T47D (cell line): ENCODE measurements around the gene GHR.
A peak's percentile ranks its signal among the peaks of the same experiment; 100 is the strongest.
"Not testable (repeated sequence)": the region's sequence is repeated elsewhere in the genome, so short reads cannot be mapped to it uniquely, and the experiment has no call there.

Source experiments
- DNase-seq, 2 experiments: peaks; one replicate each; pipeline versions ENCODE4 v3.0.0 to v3.0.0-alpha.2; 2011 to 2012; ENCODE audit warnings: low read depth in 1 of 2, low spot score in 1 of 2
- JUND ChIP-seq: IDR thresholded peaks from 2 replicates; pipeline ENCODE4 v1.6.1; 2012; ENCODE audit warnings: low read depth
- in situ Hi-C: cut with HindIII; loops from 2 replicates; pipeline ENCODE4 v1.10.0; 2016; ENCODE audit warnings: low sequenced_read_pairs, low pct_unique_long_range_greater_than_20kb

Gene GHR

DNA sequence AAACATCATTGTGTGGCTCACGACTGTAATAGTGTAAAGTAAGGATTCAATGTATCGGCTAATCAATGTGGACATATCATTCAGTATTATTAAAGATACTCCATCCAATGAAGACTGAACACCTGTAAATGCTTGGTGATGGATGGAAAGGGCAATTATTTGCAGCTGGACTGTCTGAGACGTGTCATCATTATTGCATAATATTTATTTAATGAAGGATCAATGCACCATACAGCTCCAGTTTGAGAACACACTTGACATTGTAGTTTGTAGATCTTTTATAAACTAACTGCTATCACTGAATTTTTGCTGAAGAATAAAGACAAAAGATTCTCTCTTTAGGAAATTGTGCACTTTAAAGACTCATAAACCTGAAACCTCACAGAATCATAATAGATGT lies 215.7 kb downstream of the GHR start:
- no peak for TF ChIP-seq JUND
- no peak for DNase-seq
- in situ Hi-C loops: no loop called here

DNA sequence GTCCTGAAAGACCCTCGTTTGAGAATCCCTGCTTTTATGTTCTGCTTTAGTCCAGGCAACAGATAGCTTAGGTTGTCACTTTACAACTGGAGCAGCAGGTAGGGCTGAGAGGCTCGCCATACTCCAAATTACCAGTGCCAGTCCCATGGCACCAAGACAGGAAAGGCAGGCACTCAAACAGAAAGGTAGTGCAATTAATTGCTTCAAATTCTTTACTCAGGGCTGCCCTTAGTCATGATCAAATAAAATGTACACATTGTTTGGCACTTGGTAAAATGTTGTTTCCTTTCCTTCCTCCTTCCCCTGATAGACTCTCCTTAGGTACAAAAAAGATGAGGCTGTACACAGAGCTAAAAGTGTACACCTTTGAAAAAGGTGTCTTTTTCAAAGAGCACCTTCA lies 217.6 kb downstream of the GHR start:
- in situ Hi-C loops: no loop called here
- TF ChIP-seq JUND: no peak
- DNase-seq: peak in 1 of 2 experiments; percentile 64

DNA sequence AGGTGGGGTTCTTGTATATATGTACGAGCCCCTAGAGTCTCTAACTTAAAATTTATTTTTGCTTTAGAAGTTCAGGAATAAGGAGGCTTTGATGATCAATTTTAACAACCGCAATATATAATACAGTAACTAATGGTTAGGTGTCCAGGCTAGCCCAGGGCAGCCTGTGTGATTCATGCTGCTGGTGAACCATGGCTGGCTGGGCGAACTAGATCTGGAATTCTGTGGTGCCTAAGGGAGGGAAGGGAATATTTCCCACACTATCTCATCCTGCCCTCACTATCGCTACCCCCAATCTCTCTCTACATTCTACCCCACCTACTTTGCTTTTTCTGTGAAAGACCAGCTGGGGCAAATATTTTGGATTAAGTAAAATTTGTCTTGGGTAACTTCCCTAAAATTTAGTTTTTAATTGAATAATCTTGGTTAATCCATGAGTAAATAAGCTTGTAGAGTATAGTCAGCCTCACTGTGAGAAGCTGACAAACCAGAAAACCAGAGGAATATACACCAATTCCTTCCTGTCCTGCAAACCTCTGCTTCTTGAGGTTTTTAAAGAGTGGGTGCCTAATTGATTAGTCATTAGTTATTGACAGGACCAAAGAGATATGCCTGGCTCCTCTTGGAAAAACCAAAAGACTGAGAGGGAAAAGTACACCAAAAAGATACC lies 218.2 kb downstream of the GHR start:
- TF ChIP-seq JUND: no peak

DNA sequence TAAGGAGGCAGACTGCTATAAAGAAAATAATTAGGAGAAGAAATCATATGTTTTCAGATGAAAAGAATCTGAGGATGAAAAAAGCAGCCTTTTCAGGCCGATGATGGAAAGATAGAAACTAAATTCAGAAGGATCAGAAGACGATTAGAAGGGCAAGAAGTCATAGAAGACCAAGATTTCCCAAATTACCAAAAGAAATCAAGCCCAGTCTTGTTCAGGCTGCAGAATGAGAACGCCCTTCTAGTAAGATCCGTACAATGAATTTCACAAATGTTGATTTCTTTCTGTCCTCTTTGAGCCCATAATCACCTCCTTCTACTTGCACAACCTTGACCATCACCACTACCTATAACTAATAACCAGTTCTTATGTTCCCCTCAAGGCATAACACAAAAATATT lies 218.8 kb downstream of the GHR start:
- no peak for DNase-seq
- TF ChIP-seq JUND: no peak
- in situ Hi-C loops: no loop called here

More for the DNA sequence above, 218.2 kb downstream of the GHR start:
- in situ Hi-C loops: no loop called here
- peak in 1 of 2 experiments; percentile 76 for DNase-seq

DNA sequence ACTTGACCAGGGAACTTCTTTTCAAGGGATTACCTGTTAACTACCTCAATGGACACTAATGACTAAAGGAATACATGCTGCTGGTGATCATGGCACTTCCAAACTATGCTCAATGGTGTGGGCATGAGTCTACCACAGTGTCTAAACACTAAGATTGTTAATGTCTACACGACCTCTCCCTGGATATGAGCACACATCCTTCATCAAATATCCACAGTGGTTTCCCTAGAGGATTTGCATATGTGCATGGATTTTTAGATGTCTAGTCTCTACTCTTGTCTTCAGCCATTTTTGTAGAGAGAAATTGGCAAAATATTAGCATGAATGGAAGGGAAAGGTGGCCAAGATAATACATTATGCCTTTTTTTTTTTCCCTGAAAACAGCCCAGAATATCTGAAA lies 220.1 kb downstream of the GHR start:
- in situ Hi-C loops: no loop called here
- DNase-seq: no peak
- no peak for TF ChIP-seq JUND

DNA sequence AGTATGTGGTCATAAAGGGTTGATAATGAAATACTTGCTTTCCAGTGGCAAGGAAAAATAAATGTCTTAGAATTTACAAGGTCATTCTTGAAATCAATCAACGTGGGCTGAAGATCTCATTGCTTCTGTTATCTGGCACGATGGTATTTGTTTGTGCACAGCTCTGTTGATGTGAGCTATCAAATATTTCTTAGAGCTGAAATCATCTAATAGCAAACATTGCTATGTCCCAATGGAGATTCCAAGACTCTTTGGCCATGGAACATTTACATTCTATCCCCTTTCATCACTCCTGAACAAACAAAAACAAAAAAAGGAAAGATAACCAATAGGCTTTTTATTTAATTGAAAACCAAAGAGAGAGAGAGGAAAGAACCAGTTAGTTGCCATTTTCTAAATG lies 221.9 kb downstream of the GHR start:
- no peak for TF ChIP-seq JUND
- in situ Hi-C loops: no loop called here
- DNase-seq: no peak

DNA sequence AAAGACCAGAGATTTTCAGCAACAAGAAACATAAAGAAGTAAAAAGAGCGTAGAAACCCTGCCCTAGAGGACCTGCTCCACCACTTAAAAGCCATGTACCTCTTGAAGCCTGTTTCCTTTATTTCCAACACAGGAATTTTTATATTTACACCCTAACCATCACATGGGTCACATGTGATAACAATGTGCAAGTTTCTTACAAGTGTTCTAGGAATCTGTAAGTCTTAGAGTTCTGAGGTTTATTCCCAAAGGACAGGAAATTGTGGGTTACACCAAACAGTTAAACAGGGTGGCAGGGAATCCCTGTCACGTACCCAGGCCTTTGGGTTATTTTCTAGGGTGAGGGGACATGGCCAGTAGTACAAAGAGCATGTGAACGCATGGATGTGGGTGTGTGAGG lies 224.8 kb downstream of the GHR start:
- in situ Hi-C loops: no loop called here
- TF ChIP-seq JUND: no peak
- no peak for DNase-seq

DNA sequence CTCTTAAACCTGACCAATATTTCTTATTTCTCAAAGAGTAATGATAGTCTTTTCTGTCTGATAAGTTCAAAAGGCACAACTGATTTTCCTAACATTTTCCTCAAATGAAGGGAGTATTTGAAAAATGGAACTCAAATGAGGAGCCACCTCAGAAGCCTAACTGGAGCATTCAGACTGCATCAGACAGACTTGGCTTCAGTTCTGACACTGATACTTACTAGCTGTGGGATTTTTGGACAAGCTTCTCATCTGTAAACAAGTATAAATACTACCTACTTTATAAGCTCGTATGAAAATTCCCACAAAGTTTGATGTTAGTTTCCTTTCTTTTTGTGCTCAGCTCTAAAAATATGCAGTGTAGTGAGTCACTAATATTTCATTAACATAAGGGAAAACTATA lies 225.7 kb downstream of the GHR start:
- DNase-seq: no peak
- in situ Hi-C loops: no loop called here
- no peak for TF ChIP-seq JUND

DNA sequence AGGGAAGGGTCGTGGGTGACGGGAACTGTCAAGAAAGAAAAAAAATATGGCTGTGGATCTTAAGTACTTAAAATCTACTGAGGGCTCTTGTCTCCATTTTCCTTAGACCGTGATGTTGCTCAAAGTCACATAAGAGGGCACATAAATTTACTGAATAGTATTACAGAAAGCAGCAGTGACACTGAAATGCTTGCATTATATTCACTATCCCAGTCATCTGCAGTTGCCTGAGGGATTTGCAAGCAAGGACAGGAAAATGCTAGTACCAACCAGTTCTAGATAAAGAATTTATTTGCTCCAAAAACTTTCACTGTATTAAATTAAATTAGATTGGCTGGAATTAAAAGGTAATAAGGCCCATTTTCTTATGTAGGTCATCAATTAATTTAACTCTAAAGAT lies 226.8 kb downstream of the GHR start:
- in situ Hi-C loops: no loop called here

DNA sequence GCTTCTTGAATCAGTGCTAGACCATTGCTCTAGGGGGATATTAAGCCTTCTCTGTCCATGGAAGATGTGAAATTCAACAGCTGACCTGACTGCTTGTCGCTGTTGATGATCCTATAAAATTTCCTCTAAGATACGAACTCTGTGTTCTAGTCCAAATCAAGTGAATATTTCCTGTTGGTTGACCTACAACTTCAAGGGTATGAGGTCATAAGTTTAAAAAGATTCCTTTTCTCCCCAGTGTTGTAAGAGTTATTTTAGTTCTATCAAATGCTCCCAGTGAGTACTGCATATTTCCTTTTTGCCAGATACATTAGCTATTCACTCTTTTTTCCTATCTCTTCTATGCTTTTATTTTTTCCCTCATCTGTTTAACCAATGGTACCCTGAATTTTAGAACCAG lies 230.5 kb downstream of the GHR start:
- no peak for TF ChIP-seq JUND
- in situ Hi-C loops: no loop called here
- no peak for DNase-seq

More for the DNA sequence above, 226.8 kb downstream of the GHR start:
- peak in 1 of 2 experiments; percentile 45 for DNase-seq
- no peak for TF ChIP-seq JUND

DNA sequence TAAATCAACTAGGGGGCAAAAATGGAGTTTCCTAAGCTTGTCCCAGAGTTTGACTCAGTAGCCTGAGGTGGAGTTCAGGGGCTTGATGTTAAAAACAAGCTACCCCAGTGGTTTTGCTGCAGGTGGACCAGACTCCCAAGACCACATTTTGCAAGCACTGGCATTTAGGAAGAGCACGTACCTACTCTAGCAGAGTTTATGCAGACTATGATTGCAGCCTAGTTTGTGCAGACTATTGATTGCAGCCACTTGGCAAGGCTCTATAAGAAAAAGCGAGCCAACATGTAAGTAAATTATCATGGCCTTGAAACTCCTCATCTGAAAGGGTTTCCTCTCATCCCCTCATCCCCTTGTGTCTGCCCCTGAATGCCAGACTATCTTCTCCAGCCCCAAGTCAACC lies 231.4 kb downstream of the GHR start:
- in situ Hi-C loops: no loop called here
- TF ChIP-seq JUND: no peak
- no peak for DNase-seq

DNA sequence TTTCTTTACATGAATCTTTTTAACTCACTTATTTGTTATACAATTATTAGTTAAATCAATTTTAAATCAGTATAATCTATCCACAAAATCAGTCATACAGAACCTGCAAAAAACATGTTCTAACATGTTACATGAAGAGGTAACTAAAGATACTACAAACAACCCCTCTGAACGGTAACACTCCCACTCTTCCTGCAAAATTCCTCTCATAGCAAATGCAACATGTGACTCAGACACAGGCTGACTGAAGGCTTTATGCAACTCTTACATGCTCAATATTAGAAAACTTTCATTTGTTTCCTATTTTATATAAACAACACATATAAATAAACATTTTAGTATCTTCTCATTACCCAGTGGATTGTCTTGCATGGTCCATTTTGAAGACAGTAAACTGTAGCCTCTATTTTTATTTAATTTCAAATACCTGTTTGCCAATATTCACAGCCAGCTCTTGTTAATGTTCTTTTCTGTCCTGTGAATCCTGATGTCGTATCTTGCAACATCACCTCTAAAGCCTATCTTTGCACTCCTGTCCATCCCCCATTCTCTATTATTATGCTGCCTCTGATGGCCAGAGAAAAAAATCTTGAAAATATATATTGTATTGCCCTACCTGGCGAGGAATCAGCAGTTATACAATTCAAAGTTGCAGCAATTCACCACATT lies 232.9 kb downstream of the GHR start:
- TF ChIP-seq JUND: no peak
- peak in 1 of 2 experiments; percentile 51 for DNase-seq
- in situ Hi-C loops: no loop called here

DNA sequence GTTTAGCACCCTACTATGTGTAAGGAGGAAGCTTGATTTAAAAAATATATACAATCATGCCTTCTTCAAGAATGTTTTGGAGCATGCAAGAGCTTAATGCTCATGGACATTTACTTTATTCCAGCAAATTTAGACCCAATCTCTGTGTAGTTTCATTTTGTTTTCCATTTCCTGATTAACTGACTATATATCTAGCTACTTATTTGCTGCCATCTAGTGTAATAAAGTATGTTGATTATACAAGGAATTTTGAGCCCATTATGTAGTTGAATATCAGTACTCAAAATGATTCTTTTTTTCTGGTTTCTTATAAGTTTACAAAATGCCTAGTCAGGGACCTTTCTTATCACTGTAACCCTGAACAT lies 233.4 kb downstream of the GHR start:
- TF ChIP-seq JUND: no peak
- in situ Hi-C loops: no loop called here
- peak in 1 of 2 experiments; percentile 53 for DNase-seq

DNA sequence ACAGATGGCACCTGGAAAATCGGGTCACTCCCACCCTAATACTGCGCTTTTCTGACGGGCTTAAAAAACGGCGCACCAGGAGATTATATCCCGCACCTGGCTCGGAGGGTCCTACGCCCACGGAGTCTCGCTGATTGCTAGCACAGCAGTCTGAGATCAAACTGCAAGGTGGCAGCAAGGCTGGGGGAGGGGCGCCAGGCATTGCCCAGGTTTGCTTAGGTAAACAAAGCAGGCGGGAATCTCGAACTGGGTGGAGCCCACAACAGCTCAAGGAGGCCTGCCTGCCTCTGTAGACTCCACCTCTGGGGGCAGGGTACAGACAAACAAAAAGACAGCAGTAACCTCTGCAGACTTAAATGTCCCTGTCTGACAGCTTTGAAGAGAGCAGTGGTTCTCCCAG lies 236.6 kb downstream of the GHR start:
- in situ Hi-C loops: not testable (repeated sequence)

More for the DNA sequence above, 236.6 kb downstream of the GHR start:
- DNase-seq: not testable (repeated sequence)
